Non-pigmented ciliary epithelial cell (primary cell): ENCODE results near the gene APRT.
"Not testable (repeated sequence)": the region's sequence is repeated elsewhere in the genome, so short reads cannot be mapped to it uniquely, and the experiment has no call there.

Source experiments
- DNase-seq: peaks from one replicate; pipeline ENCODE4 v3.0.0-alpha.2; 2010; ENCODE audit warnings: low read depth

Gene APRT

DNA sequence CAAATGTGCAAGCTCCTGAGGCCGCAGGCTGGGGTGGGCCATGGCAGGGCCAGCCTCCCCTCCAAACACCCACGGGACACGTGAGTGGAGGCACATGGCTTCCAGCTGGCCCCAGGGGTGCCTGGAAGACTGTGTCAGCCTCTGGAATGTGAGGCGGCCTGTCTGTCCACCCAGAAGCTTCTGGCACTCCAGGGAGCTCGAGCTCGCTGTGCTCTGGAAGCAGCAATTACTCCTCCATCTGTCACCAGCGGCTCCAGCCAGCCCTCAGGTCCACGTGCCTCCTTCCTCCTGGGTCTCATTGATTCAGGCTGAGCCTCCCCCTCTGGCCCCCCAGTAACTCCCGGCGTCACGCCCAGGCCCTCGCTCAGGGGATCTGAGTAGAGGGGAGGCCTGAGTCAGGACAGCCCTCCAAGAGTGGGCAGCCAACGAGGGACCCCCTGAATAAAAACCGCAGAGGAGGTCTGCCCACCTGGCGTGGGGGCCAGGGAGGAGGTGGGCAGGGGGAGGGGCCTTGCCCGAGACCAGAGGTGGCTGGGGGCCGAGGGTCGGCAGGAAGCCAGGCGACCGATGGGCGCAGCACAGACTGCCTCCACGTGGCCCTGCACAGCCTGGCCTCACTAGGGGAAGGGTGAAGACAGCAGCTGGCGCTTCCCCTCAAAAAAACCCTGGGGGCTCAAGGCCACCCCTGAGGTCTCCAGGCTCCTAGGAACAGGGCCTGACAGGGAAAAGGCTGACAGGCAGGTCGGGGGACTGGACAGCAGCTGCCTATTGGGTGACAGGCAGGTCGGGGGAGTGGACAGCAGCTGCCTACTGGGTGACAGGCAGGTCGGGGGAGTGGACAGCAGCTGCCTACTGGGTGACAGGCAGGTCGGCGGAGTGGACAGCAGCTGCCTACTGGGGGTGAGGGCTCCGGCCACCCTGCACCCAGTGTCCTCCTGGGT lies 38.6 kb downstream of the APRT start:
- peak; percentile 62 for DNase-seq

DNA sequence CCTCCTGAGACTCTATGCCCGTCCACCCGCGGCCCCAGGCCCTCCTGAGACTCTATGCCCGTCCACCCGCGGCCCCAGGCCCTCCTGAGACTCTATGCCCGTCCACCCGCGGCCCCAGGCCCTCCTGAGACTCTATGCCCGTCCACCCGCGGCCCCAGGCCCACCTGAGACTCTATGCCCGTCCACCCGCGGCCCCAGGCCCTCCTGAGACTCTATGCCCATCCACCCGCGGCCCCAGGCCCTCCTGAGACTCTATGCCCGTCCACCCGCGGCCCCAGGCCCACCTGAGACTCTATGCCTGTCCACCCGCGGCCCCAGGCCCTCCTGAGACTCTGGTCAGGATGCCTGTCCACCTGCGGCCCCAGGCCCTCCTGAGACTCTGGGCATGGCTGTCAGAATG lies 39.9 kb downstream of the APRT start:
- DNase-seq, result not testable (repeated sequence)

DNA sequence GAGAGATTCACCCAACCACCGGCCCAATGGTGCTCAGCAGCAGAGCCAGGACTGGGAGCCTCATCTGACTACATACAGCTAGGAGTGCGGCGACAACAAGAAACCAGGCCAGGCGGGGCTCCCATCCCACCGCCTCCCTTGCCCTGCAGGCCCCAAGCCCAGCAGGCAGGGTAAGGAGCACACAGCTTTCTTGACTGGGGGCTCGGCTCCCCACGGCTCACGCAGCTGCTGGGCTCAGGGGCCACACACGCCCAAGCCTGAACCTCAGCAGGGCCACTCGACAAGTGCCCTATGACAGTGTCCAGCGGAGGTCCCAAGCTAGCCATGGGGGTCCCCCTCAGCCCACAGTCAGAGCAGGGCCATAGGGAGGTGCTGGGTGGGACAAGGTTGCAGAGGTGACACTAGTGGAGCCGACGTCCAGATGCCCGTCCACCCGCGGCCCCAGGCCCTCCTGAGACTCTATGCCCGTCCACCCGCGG lies 40.4 kb downstream of the APRT start:
- no peak for DNase-seq

DNA sequence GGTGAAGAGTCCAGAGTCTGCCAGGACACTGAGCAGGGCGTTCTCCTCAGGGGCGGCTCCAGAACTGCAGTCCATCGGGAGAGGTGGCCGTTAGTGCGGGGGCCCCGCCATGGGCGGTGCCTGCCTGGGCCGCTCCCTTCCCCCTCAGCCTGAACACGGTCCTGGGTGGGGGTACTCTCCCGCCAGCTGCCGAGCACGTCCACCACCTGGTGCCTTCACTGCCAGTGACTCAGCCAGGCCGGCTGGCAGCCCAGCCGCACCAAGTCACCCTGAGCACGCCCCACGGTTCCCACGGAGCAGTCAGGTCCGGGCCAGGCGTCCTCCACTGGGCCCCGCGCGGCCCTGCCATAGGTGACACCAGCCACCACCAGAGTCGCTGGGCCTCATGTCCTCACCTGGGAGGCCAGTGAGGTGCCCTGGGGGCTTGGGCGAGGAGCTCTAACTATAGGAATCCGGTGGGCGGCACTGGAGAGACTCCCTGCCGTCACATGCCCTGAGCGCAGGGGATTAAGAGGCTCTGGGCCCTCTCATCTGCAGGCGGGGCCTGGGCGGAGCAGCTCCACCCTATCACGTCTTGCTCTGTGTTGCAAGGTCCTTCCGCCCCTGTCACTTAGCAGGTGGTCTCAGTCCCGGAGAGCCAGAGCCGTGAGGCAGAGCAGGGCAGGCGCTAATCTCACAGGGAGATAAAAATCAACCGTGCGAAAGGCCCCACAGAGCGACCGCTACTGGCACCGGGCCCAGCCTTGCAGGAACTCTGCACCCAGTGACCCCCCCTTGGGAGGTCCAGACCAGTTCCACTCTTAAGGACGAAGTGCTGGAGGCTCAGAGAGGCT lies 41.1 kb downstream of the APRT start:
- peak; percentile 53 for DNase-seq

DNA sequence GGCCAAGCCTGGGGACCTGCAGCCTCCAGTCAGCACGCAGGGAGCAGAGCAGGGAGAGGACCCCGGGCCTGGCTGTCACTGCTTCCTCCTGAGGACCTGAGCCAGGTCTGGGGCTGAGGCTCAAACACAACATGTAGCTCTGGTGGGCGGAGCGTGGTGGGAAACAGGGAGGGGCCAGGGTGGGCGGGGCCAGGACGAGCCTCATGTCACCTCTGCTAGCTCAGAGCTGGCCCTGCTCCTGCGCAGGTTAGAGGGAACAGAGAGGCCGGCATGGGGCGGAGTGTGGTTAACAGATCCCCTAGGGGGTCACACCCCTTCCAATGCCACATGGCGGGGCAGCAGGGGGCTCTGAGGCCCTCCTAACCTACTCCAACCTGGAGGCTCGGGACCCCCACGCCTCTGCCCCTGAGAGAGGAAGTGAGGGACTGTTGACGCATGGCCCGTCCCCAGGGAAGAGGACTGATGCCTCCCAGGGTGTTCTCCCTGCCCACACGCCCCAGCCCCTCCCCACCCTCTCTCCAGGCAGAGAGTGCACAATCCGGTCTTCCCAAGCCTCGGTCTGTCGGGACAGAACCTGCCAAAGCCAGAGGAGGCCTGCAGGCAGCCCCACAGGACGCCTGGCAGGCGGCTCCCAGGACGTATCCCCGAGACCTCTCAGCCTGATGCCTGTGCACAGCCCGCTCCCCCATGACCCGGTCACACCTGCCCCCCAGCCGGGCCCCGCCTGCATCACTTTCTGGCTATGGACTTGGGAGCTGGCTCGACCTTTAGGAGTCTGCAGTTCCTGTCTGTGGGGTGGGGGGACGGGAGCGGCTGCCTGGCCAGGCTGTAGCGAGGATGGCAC lies 41.9 kb downstream of the APRT start:
- no peak for DNase-seq

DNA sequence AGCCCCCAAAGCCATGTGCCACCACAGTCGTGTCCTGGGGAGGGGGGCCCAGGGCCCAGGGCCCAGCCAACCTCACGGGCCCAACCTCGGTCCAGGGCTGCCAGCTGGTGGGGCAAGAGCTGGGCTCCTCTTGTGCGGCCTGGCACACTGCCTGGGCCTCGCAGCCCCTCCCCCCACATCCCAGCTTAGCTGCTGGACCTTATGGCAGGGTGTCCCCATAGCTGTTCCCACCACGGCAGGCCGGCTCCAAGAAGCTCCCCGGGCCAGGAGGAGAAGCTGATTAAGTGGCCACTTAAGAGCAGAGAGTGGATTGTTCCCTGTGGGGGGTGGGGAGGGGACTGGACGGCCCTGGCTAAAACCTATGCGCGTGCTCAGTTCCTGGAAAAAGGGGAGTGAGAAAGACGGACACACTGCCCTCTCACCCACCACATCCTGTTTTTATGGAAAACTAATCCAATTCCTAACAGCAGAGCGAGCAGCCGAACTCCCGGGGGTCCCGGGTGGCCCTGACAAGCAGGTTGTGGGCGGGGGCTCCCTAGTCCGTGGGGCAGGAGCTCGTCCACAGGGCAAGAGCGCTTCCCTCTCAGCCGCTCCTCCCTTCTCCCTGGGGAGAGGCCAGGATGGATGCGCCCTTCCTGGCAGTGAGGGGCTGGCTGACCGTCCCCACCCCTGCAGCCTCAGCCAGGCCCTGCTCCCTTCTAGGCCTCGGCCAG lies 43.5 kb downstream of the APRT start:
- DNase-seq, result no peak

DNA sequence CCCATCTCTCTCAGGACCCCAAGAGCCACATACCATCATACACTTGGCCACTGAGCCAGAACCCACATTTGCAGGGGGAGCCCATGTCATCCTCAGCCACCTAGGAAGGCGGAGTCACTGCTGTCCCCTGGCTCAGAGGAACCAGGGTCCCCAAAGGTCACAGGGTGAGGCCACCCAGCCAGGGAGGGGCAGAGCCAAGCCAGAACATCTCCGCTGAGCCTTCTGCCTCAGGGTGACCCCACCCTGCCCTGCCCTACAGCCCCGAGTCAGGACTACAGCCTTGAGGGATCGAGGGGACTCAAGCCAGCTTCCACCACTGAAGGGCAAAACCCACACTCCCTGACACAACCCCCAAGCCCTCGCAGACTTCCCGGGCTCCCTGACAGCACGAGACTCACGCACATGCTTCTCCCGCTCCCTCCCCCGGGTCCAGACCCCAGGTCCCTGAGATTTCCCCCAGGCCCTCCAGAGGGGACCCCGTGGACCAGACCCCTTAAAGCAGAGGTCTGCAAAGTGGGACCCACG lies 44.1 kb downstream of the APRT start:
- DNase-seq, result no peak

DNA sequence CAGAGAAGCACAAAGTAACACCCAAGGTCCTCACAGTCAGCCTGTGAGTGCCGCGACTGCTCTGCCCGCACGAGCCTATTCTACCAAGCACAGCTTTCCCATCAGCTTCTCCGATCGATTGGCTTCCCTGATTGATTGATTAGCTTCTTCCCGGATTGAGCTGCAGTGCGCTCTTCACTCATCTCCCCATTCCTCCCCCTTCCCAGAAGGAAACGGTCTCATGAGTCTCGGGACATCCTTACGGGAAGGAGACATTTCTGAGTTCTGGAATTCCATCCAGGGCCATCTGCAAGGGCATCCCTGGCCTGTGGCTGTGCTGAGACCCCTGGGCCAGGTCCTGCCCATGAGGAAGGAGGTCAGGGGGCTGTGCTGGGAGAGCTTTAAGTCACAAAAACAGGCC lies 44.8 kb downstream of the APRT start:
- DNase-seq, result no peak

DNA sequence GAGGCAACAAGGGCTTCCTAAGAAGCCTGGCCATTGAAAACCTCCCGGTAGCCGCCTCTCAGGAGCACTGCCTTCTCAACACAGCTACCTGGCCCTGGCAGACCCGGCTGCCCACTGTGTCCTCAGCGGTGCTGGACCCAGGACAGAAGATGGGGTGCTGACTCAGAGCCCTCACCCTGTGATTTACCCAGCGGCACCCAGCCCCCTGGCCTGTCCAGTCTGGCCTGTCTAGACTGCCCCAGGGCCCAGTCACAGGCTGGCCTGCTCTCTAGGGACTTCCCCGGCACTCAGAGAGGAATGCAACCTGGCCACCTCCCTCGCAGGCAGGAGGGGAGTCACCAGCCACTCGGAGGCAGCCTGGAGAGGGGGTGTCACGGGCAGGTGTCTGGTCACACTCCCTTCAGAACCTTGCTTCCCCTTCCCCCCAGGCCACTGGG lies 46.8 kb downstream of the APRT start:
- no peak for DNase-seq

DNA sequence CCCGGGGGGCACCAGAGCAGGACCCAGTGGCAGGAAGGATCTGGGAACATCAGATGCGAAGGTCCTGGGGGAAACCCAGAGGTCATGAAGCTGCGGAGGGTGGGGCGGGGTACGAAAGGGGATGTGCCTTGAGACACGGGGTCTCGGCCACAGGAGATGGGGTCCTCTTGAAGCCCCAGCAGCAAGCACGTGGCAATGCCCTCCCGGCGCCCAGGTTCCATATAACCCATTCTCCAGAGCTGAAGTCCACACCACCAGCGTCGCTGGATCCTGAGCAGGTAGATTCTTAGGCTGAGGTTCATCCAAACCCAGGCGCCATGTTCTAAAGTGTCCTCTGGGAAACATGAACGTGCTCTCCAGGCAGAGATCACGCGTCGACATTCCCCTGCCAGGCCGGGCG lies 47.6 kb downstream of the APRT start:
- no peak for DNase-seq

DNA sequence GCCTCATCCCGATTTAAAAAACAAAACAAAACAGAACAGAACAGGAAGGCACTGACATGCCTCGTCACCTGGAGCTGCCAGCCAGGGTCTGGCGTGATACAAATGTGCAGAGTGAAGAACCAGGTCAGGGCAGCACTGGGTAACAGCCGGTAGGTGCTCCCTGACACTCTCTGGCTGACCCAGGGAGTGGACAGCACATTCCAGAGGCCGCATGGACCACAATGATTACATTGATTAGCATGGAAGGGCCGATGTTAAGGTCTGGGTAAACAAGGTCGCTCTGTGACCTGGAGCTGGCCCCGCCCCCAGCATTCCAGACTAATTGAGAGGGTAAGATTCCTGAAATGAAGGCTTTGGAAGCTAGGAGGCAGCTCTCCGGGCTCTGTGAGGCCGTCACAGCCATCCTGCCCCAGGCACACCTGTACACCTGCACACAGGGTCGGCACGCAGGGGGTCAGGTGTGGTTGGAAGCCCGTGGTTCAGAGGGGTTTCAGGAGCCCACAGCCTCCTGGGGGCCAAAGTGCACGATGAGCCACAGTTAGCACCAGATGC lies 48.1 kb downstream of the APRT start:
- DNase-seq, result no peak

DNA sequence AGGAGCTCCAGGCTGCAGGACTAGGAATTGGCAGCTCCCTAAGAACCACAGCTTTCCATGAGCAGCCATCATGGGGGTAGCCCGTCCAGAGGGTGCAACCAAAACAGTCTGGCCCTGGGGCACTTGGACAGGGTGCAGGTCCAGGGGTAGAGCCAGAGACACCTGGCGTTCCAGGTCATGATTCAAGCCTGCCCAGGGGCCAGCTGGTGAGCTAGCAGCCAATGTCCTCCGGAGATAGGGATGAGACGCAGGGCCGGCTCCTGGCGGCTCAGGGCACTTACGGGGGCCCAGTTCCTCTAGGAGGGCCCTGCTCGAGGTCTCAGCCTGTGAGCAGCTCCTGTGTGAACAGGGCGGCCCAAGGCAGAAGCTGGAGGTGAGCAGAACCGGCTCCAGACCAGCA lies 48.8 kb downstream of the APRT start:
- no peak for DNase-seq

DNA sequence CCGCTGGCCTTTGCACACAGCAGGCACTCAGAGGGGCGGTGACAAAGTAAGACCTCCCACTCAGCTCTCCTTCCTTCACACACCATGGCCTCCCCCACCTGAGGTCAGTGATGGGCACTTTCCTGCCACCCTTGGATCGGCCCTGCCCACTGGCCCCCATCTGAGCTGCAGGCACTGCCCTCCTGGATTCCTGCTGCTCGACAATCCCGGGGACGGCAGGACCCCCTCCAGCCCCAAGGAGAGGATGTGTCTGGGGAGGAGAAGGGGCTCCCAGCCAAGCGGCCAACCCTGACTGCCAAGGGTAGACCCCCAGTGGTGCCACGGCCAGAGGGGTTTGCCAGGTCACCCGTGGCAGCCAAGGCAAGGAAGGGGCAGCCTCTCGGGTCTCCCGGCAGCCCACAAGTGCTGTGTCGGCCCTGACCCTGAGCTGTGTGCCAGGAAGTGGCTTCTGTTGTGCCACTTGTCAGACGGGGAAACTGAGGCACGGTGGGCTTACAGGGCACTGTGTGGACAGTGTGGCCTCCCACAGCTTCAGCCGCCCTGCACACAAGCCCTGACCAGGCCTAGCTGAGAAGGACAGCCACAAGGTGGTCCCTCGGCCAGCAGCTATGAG lies 49.4 kb downstream of the APRT start:
- DNase-seq, result no peak

DNA sequence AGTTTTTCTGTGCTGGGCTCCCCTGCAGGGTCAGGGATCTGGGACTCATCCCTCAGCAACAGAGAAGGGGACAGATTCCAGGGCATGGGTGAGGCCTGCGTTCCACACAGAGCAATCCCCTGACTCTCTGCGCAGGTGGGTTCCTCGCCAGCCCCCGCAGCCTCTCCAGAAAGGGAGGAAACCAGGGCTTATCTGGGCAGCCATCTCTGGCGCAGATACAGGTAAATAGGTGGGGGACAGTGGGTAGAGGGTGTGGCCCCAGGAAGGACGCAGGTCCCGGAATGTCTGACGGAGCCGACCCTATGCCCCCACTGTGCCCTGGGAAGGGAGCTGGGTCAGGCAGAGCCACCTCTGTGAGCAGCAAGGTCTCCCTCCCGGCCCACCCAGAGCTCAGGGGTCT lies 49.9 kb downstream of the APRT start:
- DNase-seq, result no peak

DNA sequence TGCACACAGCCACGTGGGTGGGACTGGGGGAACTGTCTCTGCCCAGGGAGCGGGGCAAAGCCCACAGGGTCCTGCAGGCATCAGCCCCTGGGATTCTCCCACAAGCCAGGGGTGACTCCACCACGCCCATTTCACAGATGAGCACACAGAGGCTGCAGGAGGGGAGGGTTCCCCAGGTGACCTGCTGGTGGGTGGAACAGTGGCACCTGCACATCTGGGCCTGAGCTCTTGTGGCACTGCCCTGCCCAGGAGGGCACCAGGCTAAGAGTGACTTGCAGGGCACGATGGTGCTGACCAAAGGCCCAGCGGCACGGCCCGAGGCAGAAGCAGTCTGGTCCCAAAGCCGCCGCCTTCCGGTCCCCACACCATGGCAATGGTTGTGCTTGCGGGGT lies 50.6 kb downstream of the APRT start:
- DNase-seq, result no peak

DNA sequence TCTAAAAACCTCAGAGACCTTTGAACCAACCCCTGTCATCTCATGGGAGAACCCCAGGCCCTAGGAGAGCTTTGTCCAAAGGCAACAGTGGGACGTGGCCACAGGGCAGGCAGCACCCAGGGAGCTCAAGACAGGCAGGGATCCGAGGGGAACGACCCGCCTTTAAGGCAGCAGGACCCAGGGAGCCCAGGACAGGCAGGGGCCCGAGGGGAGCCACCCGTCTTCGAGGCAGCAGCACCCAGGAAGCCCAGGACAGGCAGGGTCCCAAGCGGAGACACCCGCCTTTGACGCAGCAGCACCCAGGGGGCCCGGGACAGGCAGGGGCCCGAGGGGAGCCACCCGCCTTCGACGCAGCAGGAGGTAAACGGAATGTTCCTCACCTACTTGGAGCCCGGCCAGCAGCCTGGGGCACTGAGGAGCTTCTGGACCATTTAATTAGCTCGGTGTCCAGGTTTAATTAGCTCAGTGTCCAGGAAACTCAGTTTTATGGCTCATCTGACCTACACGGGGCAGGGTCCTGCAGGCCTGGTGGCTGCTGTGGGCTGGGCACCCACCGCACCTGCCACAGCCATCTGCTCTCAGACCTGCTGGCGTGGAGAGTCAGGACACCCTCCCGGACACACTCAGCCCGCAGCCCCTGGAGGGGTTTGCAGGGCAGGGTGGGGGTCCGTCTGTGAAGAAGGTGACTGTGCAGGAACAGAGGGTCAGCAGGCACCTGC lies 51.1 kb downstream of the APRT start:
- no peak for DNase-seq

DNA sequence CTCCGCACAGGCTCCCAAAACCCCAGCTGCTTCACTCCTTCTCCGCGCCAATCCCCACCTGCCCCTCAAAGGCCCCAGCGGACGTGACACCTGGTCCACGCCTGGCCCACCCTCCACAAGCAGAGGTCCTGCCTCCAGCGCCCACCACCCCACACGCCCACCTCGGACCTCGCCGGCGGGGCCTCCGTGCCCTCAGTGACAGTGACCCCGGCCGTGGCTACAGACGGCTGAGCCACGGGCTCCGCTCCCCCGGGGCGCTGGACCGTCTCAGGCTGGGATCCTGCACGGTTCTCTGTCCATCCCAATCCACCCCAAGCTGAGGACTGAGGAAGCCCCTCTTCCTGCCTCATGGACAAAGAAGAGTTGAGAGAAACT lies 51.8 kb downstream of the APRT start:
- no peak for DNase-seq
